NT2/D1 (cell line): ENCODE results near the gene CPOX.

ENCODE experiments used
- SUZ12 ChIP-seq: IDR thresholded peaks from 2 replicates; pipeline ENCODE4 v1.6.1; 2011; ENCODE audit not compliant: insufficient read length, insufficient read depth; ENCODE audit errors: extremely low read depth
- YY1 ChIP-seq: IDR thresholded peaks from 2 replicates; pipeline ENCODE4 v1.6.1; 2011; ENCODE audit not compliant: insufficient read length, insufficient read depth
- ZNF274 ChIP-seq: IDR thresholded peaks from 2 replicates; pipeline ENCODE4 v1.6.1; 2011; ENCODE audit warnings: mild to moderate bottlenecking, low read depth, low read length

DNA sequence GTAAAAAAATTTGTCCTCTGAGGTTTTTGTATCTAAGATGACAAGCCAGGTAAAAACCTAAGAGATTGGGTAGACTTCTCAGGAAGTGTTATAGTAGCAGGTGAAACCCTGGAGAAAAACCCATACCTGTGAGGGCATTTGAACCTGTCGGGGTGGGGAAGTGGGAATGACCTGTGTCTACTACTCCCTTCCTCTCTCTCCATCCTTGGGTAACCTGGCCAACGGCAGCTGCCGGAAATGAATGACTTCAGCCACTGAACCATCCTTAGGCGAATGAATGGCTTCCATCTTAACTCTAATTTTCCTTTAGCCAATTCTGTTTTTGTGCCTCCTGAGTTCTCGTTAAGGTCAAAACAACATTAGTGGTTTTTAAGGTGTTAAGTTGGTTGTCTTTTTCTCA is 44.9 kb downstream of the CPOX start:
- no peak for TF ChIP-seq ZNF274
- no peak for TF ChIP-seq YY1
- no peak for TF ChIP-seq SUZ12
